HCT116 (cell line): ENCODE data around the gene MTF2. TPM values are rescaled to one million over a fixed set of nuclear protein-coding genes. Genes with fewer than 3 reads are reported as not detected.

Experiments
- ATAC-seq: fragments of 200-7000 bp; cut with Tn5 transposase; 2 replicates; pipeline ENCODE4 v1.9.1; 2020; ENCODE audit warnings: mild to moderate bottlenecking, moderate library complexity
- BruUV-seq: library from RNA; stranded (reverse); fragments of 400-500 nt; replicated peaks from 2 replicates; lab custom pipeline; 2021; lab: Mats Ljungman, UMichigan
- CTCF ChIA-PET: fragments of 300-600 bp; sonication (Branson Sonifier 250); formaldehyde crosslinking; loops from one replicate; lab custom pipeline; 2021; ENCODE audit warnings: antibody characterized with exemption; lab: Charles Lee
- POLR2A ChIA-PET: fragments of 300-600, 350-600 bp; sonication (Branson Sonifier 250); formaldehyde crosslinking; loops from one replicate; lab custom pipeline; 2021; ENCODE audit warnings: antibody characterized with exemption; lab: Charles Lee
- RAD21 ChIA-PET, 2 experiments: fragments of 300-600 bp; sonication (Branson Sonifier 250); formaldehyde crosslinking; loops; one replicate each; lab custom pipeline; 2023; ENCODE audit warnings: low total read pairs in 2 of 2; ENCODE audit not compliant: uncharacterized antibody in 2 of 2, unreplicated experiment in 2 of 2, low non-redundant PET in 1 of 2; lab: Charles Lee
- DNase-seq: peaks from one replicate; pipeline ENCODE4 v3.0.0-alpha.2; 2010; ENCODE audit warnings: low read depth, low spot score
- H2AFZ ChIP-seq: fragments of 200-600 bp; shearing (Covaris generic), sonication (generic); 2 replicates; pipeline ENCODE4 v1.6.1; 2017; ENCODE audit warnings: low read depth, mixed run types, mixed read lengths, antibody characterized with exemption, low read length; ENCODE audit not compliant: poor library complexity, severe bottlenecking
- H3K27ac ChIP-seq: 2 replicates; pipeline ENCODE4 v1.5.1; 2012; ENCODE audit warnings: low read depth, low read length
- H3K27me3 ChIP-seq: fragments of 200-600 bp; sonication (generic); 2 replicates; pipeline ENCODE4 v1.6.1; 2016; ENCODE audit warnings: mixed run types, low read length, mixed read lengths; ENCODE audit not compliant: insufficient read depth
- H3K36me3 ChIP-seq, 2 experiments: fragments of 200-500 bp in 1 of 2; fragments of 200-600 bp in 1 of 2; sonication (Bioruptor generic) in 1 of 2; sonication (generic) in 1 of 2; 2 replicates each; pipeline versions ENCODE4 v1.5.1 to v1.6.1; 2014 to 2016; ENCODE audit warnings: low read length in 2 of 2, inconsistent platforms in 1 of 2, mixed read lengths in 1 of 2, mixed run types in 1 of 2; ENCODE audit not compliant: insufficient read depth in 2 of 2, control insufficient read depth in 1 of 2
- H3K4me1 ChIP-seq, 2 experiments: fragments of 200-600 bp in 1 of 2; sonication (generic) in 1 of 2; 2 replicates each; pipeline versions ENCODE4 v1.5.1 to v1.6.1; 2012 to 2017; ENCODE audit warnings: low read length in 2 of 2, inconsistent platforms in 1 of 2, mild to moderate bottlenecking in 1 of 2, mixed read lengths in 1 of 2, mixed run types in 1 of 2, moderate library complexity in 1 of 2; ENCODE audit not compliant: insufficient read depth in 2 of 2, control insufficient read depth in 1 of 2
- H3K4me2 ChIP-seq: fragments of 200-600 bp; sonication (generic); 2 replicates; pipeline ENCODE4 v1.6.1; 2017; ENCODE audit warnings: mixed run types, low read length, mixed read lengths
- H3K4me3 ChIP-seq, 2 experiments: fragments of 200-600 bp in 1 of 2; sonication (generic) in 1 of 2; replicated peaks in 1 of 2; 2 replicates each; pipeline ENCODE4 v1.5.1; 2011 to 2016; ENCODE audit warnings: low read length in 2 of 2, control low read depth in 1 of 2, low read depth in 1 of 2, mild to moderate bottlenecking in 1 of 2, mixed read lengths in 1 of 2, mixed run types in 1 of 2
- H3K79me2 ChIP-seq: fragments of 200-600 bp; sonication (generic); 2 replicates; pipeline ENCODE4 v1.6.1; 2017; ENCODE audit warnings: mild to moderate bottlenecking, mixed run types, low read length, moderate library complexity, mixed read lengths; ENCODE audit not compliant: insufficient read depth
- H3K9ac ChIP-seq: fragments of 200-600 bp; sonication (generic); 2 replicates; pipeline ENCODE4 v1.6.1; 2016; ENCODE audit warnings: low read length, mixed read lengths
- H3K9me2 ChIP-seq: fragments of 200-600 bp; sonication (generic), shearing (Covaris generic); 2 replicates; pipeline ENCODE4 v1.6.1; 2017; ENCODE audit warnings: mixed run types, mild to moderate bottlenecking, moderate library complexity; ENCODE audit not compliant: insufficient read depth
- H3K9me3 ChIP-seq, 2 experiments: fragments of 200-500 bp in 1 of 2; fragments of 200-600 bp in 1 of 2; sonication (Bioruptor generic) in 1 of 2; sonication (generic) in 1 of 2; 2 replicates each; pipeline ENCODE4 v1.6.1; 2014 to 2017; ENCODE audit warnings: low read length in 2 of 2, mixed read lengths in 2 of 2, inconsistent platforms in 1 of 2, low read depth in 1 of 2, mild to moderate bottlenecking in 1 of 2, mixed run types in 1 of 2, moderate library complexity in 1 of 2; ENCODE audit not compliant: control insufficient read depth in 1 of 2, insufficient read depth in 1 of 2
- H4K20me1 ChIP-seq: fragments of 200-600 bp; sonication (generic), shearing (Covaris generic); 2 replicates; pipeline ENCODE4 v1.6.1; 2017; ENCODE audit warnings: mixed run types, mild to moderate bottlenecking, moderate library complexity; ENCODE audit not compliant: insufficient read depth
- EZH2phosphoT487 ChIP-seq: fragments of 200-600 bp; IDR thresholded peaks from 2 replicates; pipeline ENCODE4 v1.6.1; 2018; ENCODE audit warnings: antibody characterized with exemption, borderline replicate concordance
- POLR2AphosphoS5 ChIP-seq: IDR thresholded peaks from 2 replicates; pipeline ENCODE4 v1.6.1; 2011; ENCODE audit warnings: mild to moderate bottlenecking, low read depth, low read length, moderate library complexity
- SP1 ChIP-seq: IDR thresholded peaks from 2 replicates; pipeline ENCODE4 v1.6.1; 2012; ENCODE audit warnings: low read depth
- TCF7L2 ChIP-seq: IDR thresholded peaks from 2 replicates; pipeline ENCODE4 v1.7.0; 2011; ENCODE audit warnings: borderline replicate concordance, inconsistent platforms; ENCODE audit not compliant: insufficient read depth, insufficient read length; ENCODE audit errors: extremely low read depth
- intact Hi-C: fragments of 100-400 bp; cut with micrococcal nuclease; formaldehyde crosslinking; loops from 2 replicates; pipeline ENCODE4 v1.10.0; 2022
- total RNA-seq: library from RNA; stranded (reverse); gene quantifications from one replicate; pipeline ENCODE4 v1.2.1, GENCODE V29; 2021; ENCODE audit not compliant: unreplicated experiment
- TF ChIP-seq, protein P1 (sequence below), 3 experiments: fragments of 200-600 bp in 1 of 3; sonication (generic) in 1 of 3; IDR thresholded peaks in 2 of 3; conservative IDR thresholded peaks in 1 of 3; 2 replicates each; pipeline ENCODE4 v1.5.1; 2012 to 2017; ENCODE audit warnings: low read depth in 2 of 3, low read length in 2 of 3, antibody characterized with exemption in 1 of 3, borderline replicate concordance in 1 of 3, control low read depth in 1 of 3, mild to moderate bottlenecking in 1 of 3, mixed read lengths in 1 of 3, mixed run types in 1 of 3, moderate library complexity in 1 of 3; ENCODE audit not compliant: insufficient read depth in 1 of 3
- TF ChIP-seq, protein P2 (sequence below): IDR thresholded peaks from 2 replicates; pipeline ENCODE4 v1.6.1; 2012; ENCODE audit warnings: low read depth

MTF2 gene
- total RNA-seq, 1 experiment from 2014 or later: 45.5 TPM

DNA sequence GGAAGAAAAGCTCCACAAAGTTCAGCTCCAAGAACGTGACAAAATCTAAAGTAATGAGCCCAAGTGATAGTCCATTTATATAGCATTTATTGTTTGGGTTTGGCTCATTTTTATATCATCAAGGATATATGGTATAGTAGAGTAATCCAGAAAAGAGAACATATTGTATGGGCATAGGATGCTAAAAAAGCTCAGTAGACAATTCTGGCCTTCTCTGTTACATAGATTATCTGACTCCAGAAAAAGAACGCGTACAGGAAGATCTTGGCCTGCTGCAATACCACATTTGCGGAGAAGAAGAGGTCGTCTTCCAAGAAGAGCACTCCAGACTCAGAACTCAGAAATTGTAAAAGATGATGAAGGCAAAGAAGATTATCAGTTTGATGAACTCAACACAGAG is 57.4 kb downstream of the MTF2 start:
- no peak for DNase-seq
- Histone ChIP-seq H4K20me1 (no peaks in the 10 kb centered on the region), H3K9ac (no peak overlapping the region), H3K4me2 (no peak overlapping the region)
- no peak for TF ChIP-seq TCF7L2
- no peak for TF ChIP-seq EZH2phosphoT487
- no peak for TF ChIP-seq SP1
- TF ChIP-seq, protein P1, sequence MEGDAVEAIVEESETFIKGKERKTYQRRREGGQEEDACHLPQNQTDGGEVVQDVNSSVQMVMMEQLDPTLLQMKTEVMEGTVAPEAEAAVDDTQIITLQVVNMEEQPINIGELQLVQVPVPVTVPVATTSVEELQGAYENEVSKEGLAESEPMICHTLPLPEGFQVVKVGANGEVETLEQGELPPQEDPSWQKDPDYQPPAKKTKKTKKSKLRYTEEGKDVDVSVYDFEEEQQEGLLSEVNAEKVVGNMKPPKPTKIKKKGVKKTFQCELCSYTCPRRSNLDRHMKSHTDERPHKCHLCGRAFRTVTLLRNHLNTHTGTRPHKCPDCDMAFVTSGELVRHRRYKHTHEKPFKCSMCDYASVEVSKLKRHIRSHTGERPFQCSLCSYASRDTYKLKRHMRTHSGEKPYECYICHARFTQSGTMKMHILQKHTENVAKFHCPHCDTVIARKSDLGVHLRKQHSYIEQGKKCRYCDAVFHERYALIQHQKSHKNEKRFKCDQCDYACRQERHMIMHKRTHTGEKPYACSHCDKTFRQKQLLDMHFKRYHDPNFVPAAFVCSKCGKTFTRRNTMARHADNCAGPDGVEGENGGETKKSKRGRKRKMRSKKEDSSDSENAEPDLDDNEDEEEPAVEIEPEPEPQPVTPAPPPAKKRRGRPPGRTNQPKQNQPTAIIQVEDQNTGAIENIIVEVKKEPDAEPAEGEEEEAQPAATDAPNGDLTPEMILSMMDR (IDR thresholded peaks at IDR 0.05 in 2 of 3, conservative IDR thresholded peaks at IDR 0.05 in 1 of 3; ENCODE audit: borderline replicate concordance in 1 of 3, insufficient read depth in 1 of 3, low read depth in 2 of 3, low read length in 2 of 3): no peak
- TF ChIP-seq, protein P2, sequence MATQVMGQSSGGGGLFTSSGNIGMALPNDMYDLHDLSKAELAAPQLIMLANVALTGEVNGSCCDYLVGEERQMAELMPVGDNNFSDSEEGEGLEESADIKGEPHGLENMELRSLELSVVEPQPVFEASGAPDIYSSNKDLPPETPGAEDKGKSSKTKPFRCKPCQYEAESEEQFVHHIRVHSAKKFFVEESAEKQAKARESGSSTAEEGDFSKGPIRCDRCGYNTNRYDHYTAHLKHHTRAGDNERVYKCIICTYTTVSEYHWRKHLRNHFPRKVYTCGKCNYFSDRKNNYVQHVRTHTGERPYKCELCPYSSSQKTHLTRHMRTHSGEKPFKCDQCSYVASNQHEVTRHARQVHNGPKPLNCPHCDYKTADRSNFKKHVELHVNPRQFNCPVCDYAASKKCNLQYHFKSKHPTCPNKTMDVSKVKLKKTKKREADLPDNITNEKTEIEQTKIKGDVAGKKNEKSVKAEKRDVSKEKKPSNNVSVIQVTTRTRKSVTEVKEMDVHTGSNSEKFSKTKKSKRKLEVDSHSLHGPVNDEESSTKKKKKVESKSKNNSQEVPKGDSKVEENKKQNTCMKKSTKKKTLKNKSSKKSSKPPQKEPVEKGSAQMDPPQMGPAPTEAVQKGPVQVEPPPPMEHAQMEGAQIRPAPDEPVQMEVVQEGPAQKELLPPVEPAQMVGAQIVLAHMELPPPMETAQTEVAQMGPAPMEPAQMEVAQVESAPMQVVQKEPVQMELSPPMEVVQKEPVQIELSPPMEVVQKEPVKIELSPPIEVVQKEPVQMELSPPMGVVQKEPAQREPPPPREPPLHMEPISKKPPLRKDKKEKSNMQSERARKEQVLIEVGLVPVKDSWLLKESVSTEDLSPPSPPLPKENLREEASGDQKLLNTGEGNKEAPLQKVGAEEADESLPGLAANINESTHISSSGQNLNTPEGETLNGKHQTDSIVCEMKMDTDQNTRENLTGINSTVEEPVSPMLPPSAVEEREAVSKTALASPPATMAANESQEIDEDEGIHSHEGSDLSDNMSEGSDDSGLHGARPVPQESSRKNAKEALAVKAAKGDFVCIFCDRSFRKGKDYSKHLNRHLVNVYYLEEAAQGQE: no peak
- no peak for TF ChIP-seq POLR2AphosphoS5
- TF ChIP-seq, all 23 proteins: peak for 0
- H3K9me3 ChIP-seq: no peaks in the 10 kb centered on the region
- intact Hi-C loops: no loop called here
- no peaks in the 10 kb centered on the region for H3K27me3 ChIP-seq
- H3K4me1 ChIP-seq: no peaks in the 10 kb centered on the region
- no peak for ATAC-seq
- no peak overlapping the region for H2AFZ ChIP-seq
- POLR2A ChIA-PET: no interaction called here
- no peak overlapping the region for H3K27ac ChIP-seq
- H3K79me2 ChIP-seq: no peaks in the 10 kb centered on the region
- CTCF ChIA-PET: interaction anchor here (1.6 kb wide), 1 partner anchor 168 kb away, joined by 3 read pairs; no protein-coding TSS in a partner anchor
- BruUV-seq: no TSS peak
- H3K36me3 ChIP-seq: peaks cover 18 to 28% of the 10 kb centered on the region in 2 experiments; a peak in 3 of 4 replicates
- RAD21 ChIA-PET: no interaction called here
- H3K4me3 ChIP-seq: no peak overlapping the region
- no peaks in the 10 kb centered on the region for H3K9me2 ChIP-seq
